ENCODE results near the gene PTGFRN. TPM values are rescaled to one million over a fixed set of nuclear protein-coding genes. Genes with fewer than 3 reads are reported as not detected.

PTGFRN gene
- polyA plus RNA-seq, 1 donor from 2014 or later, result 20.1 TPM

DNA sequence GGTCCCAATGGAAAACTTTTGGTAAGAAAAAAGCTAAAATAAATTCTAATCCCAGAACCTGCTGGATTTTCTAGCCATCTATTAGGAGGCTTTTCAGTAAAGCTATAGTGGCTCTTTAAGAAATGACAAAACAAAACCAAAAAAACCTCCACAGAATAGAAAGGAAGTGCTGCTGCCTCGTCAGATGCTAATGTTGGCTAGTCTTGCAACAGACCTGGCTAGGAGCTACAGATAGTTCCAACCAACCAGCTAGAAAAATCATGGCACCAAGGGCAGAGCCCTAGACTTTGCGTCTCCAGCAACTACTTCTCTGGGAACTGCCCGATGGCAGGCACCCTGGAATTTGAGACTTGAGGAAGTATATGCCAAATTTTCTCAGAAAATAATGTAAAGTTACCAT is 99.4 kb downstream of the PTGFRN start:
- Histone ChIP-seq H3K27me3 (ENCODE audit: insufficient read depth, low read depth, low read length) (no peaks in the 10 kb centered on the region), H3K27ac (ENCODE audit: low read length) (no peak overlapping the region), H2AFZ (ENCODE audit: low read depth, low read length) (no peak overlapping the region), H3K36me3 (ENCODE audit: insufficient read depth, low read length) (no peaks in the 10 kb centered on the region), H4K20me1 (ENCODE audit: insufficient read depth) (no peaks in the 10 kb centered on the region), H3K4me3 (ENCODE audit: low read length) (no peak overlapping the region), H3K9ac (ENCODE audit: low read length) (no peak overlapping the region), H3K9me2 (ENCODE audit: insufficient read depth, low read length) (no peaks in the 10 kb centered on the region), H3K9me3 (ENCODE audit: low read length) (no peaks in the 10 kb centered on the region), H3F3A (ENCODE audit: insufficient read depth, low read length, poor library complexity, severe bottlenecking) (no peaks in the 10 kb centered on the region), H3K79me2 (replicated peaks; ENCODE audit: insufficient read depth, low read length) (no peaks in the 10 kb centered on the region), H3K4me2 (ENCODE audit: low read length) (no peak overlapping the region)
- TF ChIP-seq POLR2AphosphoS5 (IDR thresholded peaks at IDR 0.05) (no peak), TAF1 (IDR thresholded peaks at IDR 0.05; ENCODE audit: low read depth) (no peak), EP300 (conservative IDR thresholded peaks at IDR 0.05; ENCODE audit: poor library complexity, severe bottlenecking) (no peak), SMC3 (conservative IDR thresholded peaks at IDR 0.05; ENCODE audit: poor library complexity) (no peak), RAD21 (conservative IDR thresholded peaks at IDR 0.05) (no peak), EZH2 (IDR thresholded peaks at IDR 0.05; ENCODE audit: borderline replicate concordance, insufficient read depth, low read length, poor library complexity, severe bottlenecking) (no peak), MXI1 (conservative IDR thresholded peaks at IDR 0.05; ENCODE audit: poor library complexity, severe bottlenecking) (no peak)
- TF ChIP-seq, protein P1, sequence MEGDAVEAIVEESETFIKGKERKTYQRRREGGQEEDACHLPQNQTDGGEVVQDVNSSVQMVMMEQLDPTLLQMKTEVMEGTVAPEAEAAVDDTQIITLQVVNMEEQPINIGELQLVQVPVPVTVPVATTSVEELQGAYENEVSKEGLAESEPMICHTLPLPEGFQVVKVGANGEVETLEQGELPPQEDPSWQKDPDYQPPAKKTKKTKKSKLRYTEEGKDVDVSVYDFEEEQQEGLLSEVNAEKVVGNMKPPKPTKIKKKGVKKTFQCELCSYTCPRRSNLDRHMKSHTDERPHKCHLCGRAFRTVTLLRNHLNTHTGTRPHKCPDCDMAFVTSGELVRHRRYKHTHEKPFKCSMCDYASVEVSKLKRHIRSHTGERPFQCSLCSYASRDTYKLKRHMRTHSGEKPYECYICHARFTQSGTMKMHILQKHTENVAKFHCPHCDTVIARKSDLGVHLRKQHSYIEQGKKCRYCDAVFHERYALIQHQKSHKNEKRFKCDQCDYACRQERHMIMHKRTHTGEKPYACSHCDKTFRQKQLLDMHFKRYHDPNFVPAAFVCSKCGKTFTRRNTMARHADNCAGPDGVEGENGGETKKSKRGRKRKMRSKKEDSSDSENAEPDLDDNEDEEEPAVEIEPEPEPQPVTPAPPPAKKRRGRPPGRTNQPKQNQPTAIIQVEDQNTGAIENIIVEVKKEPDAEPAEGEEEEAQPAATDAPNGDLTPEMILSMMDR (IDR thresholded peaks at IDR 0.05; ENCODE audit: poor library complexity, severe bottlenecking), result no peak
- TF ChIP-seq, protein P2, sequence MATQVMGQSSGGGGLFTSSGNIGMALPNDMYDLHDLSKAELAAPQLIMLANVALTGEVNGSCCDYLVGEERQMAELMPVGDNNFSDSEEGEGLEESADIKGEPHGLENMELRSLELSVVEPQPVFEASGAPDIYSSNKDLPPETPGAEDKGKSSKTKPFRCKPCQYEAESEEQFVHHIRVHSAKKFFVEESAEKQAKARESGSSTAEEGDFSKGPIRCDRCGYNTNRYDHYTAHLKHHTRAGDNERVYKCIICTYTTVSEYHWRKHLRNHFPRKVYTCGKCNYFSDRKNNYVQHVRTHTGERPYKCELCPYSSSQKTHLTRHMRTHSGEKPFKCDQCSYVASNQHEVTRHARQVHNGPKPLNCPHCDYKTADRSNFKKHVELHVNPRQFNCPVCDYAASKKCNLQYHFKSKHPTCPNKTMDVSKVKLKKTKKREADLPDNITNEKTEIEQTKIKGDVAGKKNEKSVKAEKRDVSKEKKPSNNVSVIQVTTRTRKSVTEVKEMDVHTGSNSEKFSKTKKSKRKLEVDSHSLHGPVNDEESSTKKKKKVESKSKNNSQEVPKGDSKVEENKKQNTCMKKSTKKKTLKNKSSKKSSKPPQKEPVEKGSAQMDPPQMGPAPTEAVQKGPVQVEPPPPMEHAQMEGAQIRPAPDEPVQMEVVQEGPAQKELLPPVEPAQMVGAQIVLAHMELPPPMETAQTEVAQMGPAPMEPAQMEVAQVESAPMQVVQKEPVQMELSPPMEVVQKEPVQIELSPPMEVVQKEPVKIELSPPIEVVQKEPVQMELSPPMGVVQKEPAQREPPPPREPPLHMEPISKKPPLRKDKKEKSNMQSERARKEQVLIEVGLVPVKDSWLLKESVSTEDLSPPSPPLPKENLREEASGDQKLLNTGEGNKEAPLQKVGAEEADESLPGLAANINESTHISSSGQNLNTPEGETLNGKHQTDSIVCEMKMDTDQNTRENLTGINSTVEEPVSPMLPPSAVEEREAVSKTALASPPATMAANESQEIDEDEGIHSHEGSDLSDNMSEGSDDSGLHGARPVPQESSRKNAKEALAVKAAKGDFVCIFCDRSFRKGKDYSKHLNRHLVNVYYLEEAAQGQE (IDR thresholded peaks at IDR 0.05; ENCODE audit: borderline replicate concordance), result no peak

DNA sequence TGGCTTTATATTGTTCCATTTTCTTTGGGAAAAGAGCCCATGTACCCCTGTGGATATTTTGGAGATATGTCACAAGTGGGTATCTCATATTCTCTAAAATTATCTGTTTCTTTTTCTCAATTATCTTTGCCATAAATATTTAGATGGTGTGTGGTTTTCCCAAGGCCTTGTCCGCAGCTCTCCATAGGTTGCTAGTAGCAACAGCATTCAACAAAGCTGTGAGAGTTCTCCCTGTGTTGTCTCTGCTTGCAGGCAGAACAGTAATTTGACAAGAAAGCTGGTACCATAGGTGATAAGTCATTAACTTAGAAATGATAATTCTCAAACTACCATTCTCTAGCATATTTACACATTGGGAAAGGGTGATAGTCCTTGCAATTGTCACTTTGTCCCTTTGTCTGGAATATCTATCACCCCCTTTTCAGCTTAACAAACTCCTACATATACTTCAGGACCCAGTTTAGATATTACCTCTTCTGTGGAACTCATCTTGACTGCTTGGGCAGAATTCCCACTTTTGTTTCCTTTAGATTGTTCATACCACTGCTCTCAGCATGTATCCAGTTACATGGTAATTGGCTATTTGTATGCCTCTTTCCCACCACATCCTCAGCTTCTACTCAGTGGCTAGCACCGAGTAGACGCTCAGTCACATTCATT is 100.7 kb downstream of the PTGFRN start:
- Histone ChIP-seq H3K27me3 (ENCODE audit: insufficient read depth, low read depth, low read length) (no peaks in the 10 kb centered on the region), H3F3A (ENCODE audit: insufficient read depth, low read length, poor library complexity, severe bottlenecking) (no peaks in the 10 kb centered on the region), H3K9ac (ENCODE audit: low read length) (no peak overlapping the region), H4K20me1 (ENCODE audit: insufficient read depth) (no peaks in the 10 kb centered on the region), H3K4me2 (ENCODE audit: low read length) (no peak overlapping the region), H3K4me3 (ENCODE audit: low read length) (no peak overlapping the region), H3K79me2 (replicated peaks; ENCODE audit: insufficient read depth, low read length) (no peaks in the 10 kb centered on the region), H3K9me3 (ENCODE audit: low read length) (no peaks in the 10 kb centered on the region), H2AFZ (ENCODE audit: low read depth, low read length) (no peak overlapping the region), H3K36me3 (ENCODE audit: insufficient read depth, low read length) (no peaks in the 10 kb centered on the region), H3K27ac (ENCODE audit: low read length) (no peak overlapping the region), H3K9me2 (ENCODE audit: insufficient read depth, low read length) (no peaks in the 10 kb centered on the region)
- TF ChIP-seq MXI1 (conservative IDR thresholded peaks at IDR 0.05; ENCODE audit: poor library complexity, severe bottlenecking), result no peak
- no peak for TF ChIP-seq EP300 (conservative IDR thresholded peaks at IDR 0.05; ENCODE audit: poor library complexity, severe bottlenecking)
- TF ChIP-seq, protein P1 (IDR thresholded peaks at IDR 0.05; ENCODE audit: poor library complexity, severe bottlenecking), result no peak
- TF ChIP-seq SMC3 (conservative IDR thresholded peaks at IDR 0.05; ENCODE audit: poor library complexity), result no peak
- TF ChIP-seq TAF1 (IDR thresholded peaks at IDR 0.05; ENCODE audit: low read depth), result no peak
- TF ChIP-seq, protein P2 (IDR thresholded peaks at IDR 0.05; ENCODE audit: borderline replicate concordance), result no peak
- no peak for TF ChIP-seq EZH2 (IDR thresholded peaks at IDR 0.05; ENCODE audit: borderline replicate concordance, insufficient read depth, low read length, poor library complexity, severe bottlenecking)
- TF ChIP-seq RAD21 (conservative IDR thresholded peaks at IDR 0.05), result no peak
- TF ChIP-seq POLR2AphosphoS5 (IDR thresholded peaks at IDR 0.05), result no peak
